Mesenchymal stem cell (in vitro differentiated cells and primary cell): ENCODE results near the gene EGR1.

Experiments used
- DNase-seq: peaks from one replicate; pipeline ENCODE4 v3.0.0-alpha.2; 2013
- H2AFZ ChIP-seq: one replicate; pipeline ENCODE4 v1.6.1; 2013; ENCODE audit warnings: low read depth, mild to moderate bottlenecking, control low read depth, inconsistent platforms, low read length, moderate library complexity
- H2AK5ac ChIP-seq: 2 replicates; pipeline ENCODE4 v1.6.1; 2013; ENCODE audit warnings: low read length, moderate library complexity, mild to moderate bottlenecking, inconsistent platforms; ENCODE audit not compliant: severe bottlenecking
- H2BK120ac ChIP-seq: one replicate; pipeline ENCODE4 v1.6.1; 2013; ENCODE audit warnings: low read depth, mild to moderate bottlenecking, inconsistent platforms, low read length, moderate library complexity
- H2BK12ac ChIP-seq, 2 experiments: one replicate each; pipeline ENCODE4 v1.6.1; 2013; ENCODE audit warnings: inconsistent platforms in 2 of 2, low read length in 2 of 2, mild to moderate bottlenecking in 2 of 2, moderate library complexity in 2 of 2, control low read depth in 1 of 2
- H2BK15ac ChIP-seq: one replicate; pipeline ENCODE4 v1.6.1; 2013; ENCODE audit warnings: mild to moderate bottlenecking, low read depth, inconsistent platforms; ENCODE audit not compliant: poor library complexity, severe bottlenecking
- H2BK5ac ChIP-seq: 2 replicates; pipeline ENCODE4 v1.6.1; 2013; ENCODE audit warnings: low read depth, mild to moderate bottlenecking, low read length, control low read depth, inconsistent platforms; ENCODE audit not compliant: poor library complexity, severe bottlenecking
- H3K14ac ChIP-seq, 2 experiments: one replicate each; pipeline ENCODE4 v1.6.1; 2013; ENCODE audit warnings: inconsistent platforms in 2 of 2, low read length in 2 of 2, control low read depth in 1 of 2, mild to moderate bottlenecking in 1 of 2, moderate library complexity in 1 of 2
- H3K18ac ChIP-seq, 2 experiments: one replicate each; pipeline ENCODE4 v1.6.1; 2013; ENCODE audit warnings: inconsistent platforms in 2 of 2, low read length in 2 of 2, control low read depth in 1 of 2, low read depth in 1 of 2, mild to moderate bottlenecking in 1 of 2
- H3K23ac ChIP-seq, 2 experiments: one replicate each; pipeline ENCODE4 v1.6.1; 2013; ENCODE audit warnings: inconsistent platforms in 2 of 2, low read length in 2 of 2, mild to moderate bottlenecking in 2 of 2, moderate library complexity in 2 of 2, control low read depth in 1 of 2
- H3K27ac ChIP-seq: 2 replicates; pipeline ENCODE4 v1.5.1; 2013; ENCODE audit warnings: mild to moderate bottlenecking, moderate library complexity, low read length, control low read depth, inconsistent platforms; ENCODE audit not compliant: poor library complexity, severe bottlenecking
- H3K27me3 ChIP-seq, 2 experiments: 2 replicates each; pipeline versions ENCODE4 v1.6.1 to v1.7.0; 2013; ENCODE audit warnings: low read length in 2 of 2, mild to moderate bottlenecking in 2 of 2, moderate library complexity in 2 of 2, control low read depth in 1 of 2, inconsistent platforms in 1 of 2; ENCODE audit not compliant: control insufficient read depth in 1 of 2, insufficient read depth in 1 of 2
- H3K36me3 ChIP-seq, 2 experiments: 2 replicates each; pipeline versions ENCODE4 v1.6.1 to v1.7.0; 2013; ENCODE audit warnings: low read length in 2 of 2, control low read depth in 1 of 2, inconsistent platforms in 1 of 2, low read depth in 1 of 2, mild to moderate bottlenecking in 1 of 2; ENCODE audit not compliant: insufficient read depth in 2 of 2, control insufficient read depth in 1 of 2
- H3K4ac ChIP-seq, 2 experiments: one replicate each; pipeline ENCODE4 v1.6.1; 2013; ENCODE audit warnings: inconsistent platforms in 2 of 2, low read length in 2 of 2, mild to moderate bottlenecking in 2 of 2, moderate library complexity in 2 of 2, control low read depth in 1 of 2, low read depth in 1 of 2
- H3K4me1 ChIP-seq: 2 replicates; pipeline ENCODE4 v1.6.1; 2013; ENCODE audit warnings: low read depth, low read length, control low read depth; ENCODE audit not compliant: control insufficient read depth, insufficient read depth
- H3K4me2 ChIP-seq: 2 replicates; pipeline ENCODE4 v1.6.1; 2013; ENCODE audit warnings: low read length, mild to moderate bottlenecking, inconsistent platforms; ENCODE audit not compliant: poor library complexity, severe bottlenecking
- H3K4me3 ChIP-seq, 2 experiments: 2 replicates each; pipeline versions ENCODE4 v1.5.1 to v1.7.0; 2013; ENCODE audit warnings: low read length in 2 of 2, mild to moderate bottlenecking in 2 of 2, control low read depth in 1 of 2, low read depth in 1 of 2; ENCODE audit not compliant: insufficient read depth in 1 of 2
- H3K79me1 ChIP-seq: replicated peaks from 2 replicates; pipeline ENCODE4 v1.6.1; 2013; ENCODE audit warnings: mild to moderate bottlenecking, control low read depth, low read length, inconsistent platforms; ENCODE audit not compliant: poor library complexity, severe bottlenecking
- H3K9ac ChIP-seq: 2 replicates; pipeline ENCODE4 v1.7.0; 2013; ENCODE audit warnings: mild to moderate bottlenecking, low read length, moderate library complexity
- H3K9me3 ChIP-seq: 2 replicates; pipeline ENCODE4 v1.7.0; 2013; ENCODE audit warnings: mild to moderate bottlenecking, low read length; ENCODE audit not compliant: control insufficient read depth
- H4K8ac ChIP-seq: one replicate; pipeline ENCODE4 v1.6.1; 2013; ENCODE audit warnings: inconsistent platforms, mild to moderate bottlenecking, low read length, moderate library complexity
- H4K91ac ChIP-seq: one replicate; pipeline ENCODE4 v1.6.1; 2013; ENCODE audit warnings: mild to moderate bottlenecking, low read length, inconsistent platforms
- WGBS: methylation state at CpG from one replicate; pipeline ENCODE4 v1.1.7; 2013; ENCODE audit warnings: mixed read lengths; 5-methylcytosine and 5-hydroxymethylcytosine counted together

The EGR1 gene

GRCh38 chr5:138461343-138462125, 3.7 kb upstream of the EGR1 start:
- Histone ChIP-seq H3K4ac (no peak overlapping the region), H2AK5ac (no peak overlapping the region), H2BK15ac (no peak overlapping the region), H2BK5ac (no peak overlapping the region), H3K79me1 (no peaks in the 10 kb centered on the region), H3K9ac (peak overlapping the region; percentile 23), H3K27ac (no peak overlapping the region), H3K4me2 (no peak overlapping the region), H3K9me3 (no peaks in the 10 kb centered on the region), H3K23ac (no peak overlapping the region), H3K18ac (no peak overlapping the region), H3K36me3 (no peaks in the 10 kb centered on the region), H2AFZ (no peak overlapping the region), H3K4me1 (peaks cover 14% of the 10 kb centered on the region), H3K4me3 (no peak overlapping the region), H4K91ac (no peak overlapping the region), H3K27me3 (peaks cover 4 to 6% of the 10 kb centered on the region in 2 experiments), H2BK120ac (no peak overlapping the region), H4K8ac (peak overlapping the region; percentile 38), H2BK12ac (no peak overlapping the region), H3K14ac (no peak overlapping the region)
- DNase-seq = peak; percentile 86
- WGBS = 91% methylated on average over 11 of the region's 11 CpGs

GRCh38 chr5:138463419-138464007, 1.8 kb upstream of the EGR1 start:
- WGBS = 26% methylated on average over 11 of the region's 21 CpGs
- Histone ChIP-seq H3K18ac (peak overlapping the region; percentile 71 to 94), H3K36me3 (peaks cover 13 to 16% of the 10 kb centered on the region in 2 experiments), H4K8ac (peak overlapping the region; percentile 91), H3K9me3 (no peaks in the 10 kb centered on the region), H3K27ac (peak overlapping the region; percentile 89), H2BK5ac (peak overlapping the region; percentile 83), H4K91ac (peak overlapping the region; percentile 95), H3K4me3 (peak overlapping the region; percentile 64 to 92), H3K14ac (peak overlapping the region in 1 of 2 experiments; percentile 84), H2AK5ac (no peak overlapping the region), H3K9ac (peak overlapping the region; percentile 94), H3K4ac (peak overlapping the region; percentile 77 to 90), H3K4me2 (peak overlapping the region; percentile 89), H3K79me1 (peaks cover 5% of the 10 kb centered on the region), H2BK12ac (peak overlapping the region; percentile 45 to 92), H2BK120ac (peak overlapping the region; percentile 84), H3K4me1 (peaks cover 27% of the 10 kb centered on the region), H3K23ac (no peak overlapping the region), H2BK15ac (no peak overlapping the region), H2AFZ (peak overlapping the region; percentile 57), H3K27me3 (no peaks in the 10 kb centered on the region)
- DNase-seq = no peak

- Histone ChIP-seq H2BK12ac (peak overlapping the region in 1 of 2 experiments; percentile 34), H2BK120ac (peak overlapping the region; percentile 91), H3K4me3 (peak overlapping the region; percentile 72 to 92), H3K23ac (no peak overlapping the region), H3K14ac (peak overlapping the region in 1 of 2 experiments; percentile 63), H3K9me3 (no peaks in the 10 kb centered on the region), H3K4me2 (peak overlapping the region; percentile 95), H2AFZ (peak overlapping the region; percentile 84), H3K18ac (peak overlapping the region; percentile 95 to 98), H3K4me1 (peaks cover 27% of the 10 kb centered on the region), H3K9ac (peak overlapping the region; percentile 94), H4K8ac (peak overlapping the region; percentile 91), H3K27me3 (no peaks in the 10 kb centered on the region), H3K79me1 (peaks cover 5% of the 10 kb centered on the region), H2AK5ac (no peak overlapping the region), H3K4ac (peak overlapping the region; percentile 77 to 90), H3K27ac (peak overlapping the region; percentile 93), H2BK5ac (peak overlapping the region; percentile 83), H2BK15ac (no peak overlapping the region), H4K91ac (peak overlapping the region; percentile 95), H3K36me3 (peaks cover 13 to 16% of the 10 kb centered on the region in 2 experiments)
- peak; percentile 96 for DNase-seq
- WGBS = under 1% methylated on average over 33 of the region's 34 CpGs
Observed at GRCh38 chr5:138464008-138464387, 1.3 kb upstream of the EGR1 start.
